ENCODE data around the gene MGAT5.

Gene MGAT5

GRCh38 chr2:134360745-134361487 is 107.0 kb downstream of the MGAT5 start:
- Histone ChIP-seq H2BK5ac (ENCODE audit: low read depth, low read length, poor library complexity, severe bottlenecking) (no peak overlapping the region), H3K4ac (ENCODE audit: low read depth in 1 of 2, low read length in 2 of 2) (no peak overlapping the region), H2BK12ac (ENCODE audit: low read length in 2 of 2) (no peak overlapping the region), H3K9me3 (ENCODE audit: control insufficient read depth, low read length) (no peaks in the 10 kb centered on the region), H3K4me2 (ENCODE audit: low read length, poor library complexity, severe bottlenecking) (no peak overlapping the region), H2AFZ (ENCODE audit: low read depth, low read length) (no peak overlapping the region), H3K4me3 (ENCODE audit: insufficient read depth in 1 of 2, low read depth in 1 of 2, low read length in 2 of 2) (no peak overlapping the region), H3K27ac (ENCODE audit: low read length, poor library complexity, severe bottlenecking) (no peak overlapping the region), H3K36me3 (ENCODE audit: control insufficient read depth in 1 of 2, insufficient read depth in 2 of 2, low read depth in 1 of 2, low read length in 2 of 2) (peaks cover 0 to 15% of the 10 kb centered on the region in 2 experiments), H4K8ac (ENCODE audit: low read length) (no peak overlapping the region), H3K14ac (ENCODE audit: low read length in 2 of 2) (no peak overlapping the region), H3K79me1 (replicated peaks; ENCODE audit: low read length, poor library complexity, severe bottlenecking) (peaks cover 3% of the 10 kb centered on the region), H2BK120ac (ENCODE audit: low read depth, low read length) (no peak overlapping the region), H2BK15ac (ENCODE audit: low read depth, poor library complexity, severe bottlenecking) (no peak overlapping the region), H3K27me3 (ENCODE audit: control insufficient read depth in 1 of 2, insufficient read depth in 1 of 2, low read length in 2 of 2) (no peaks in the 10 kb centered on the region), H4K91ac (ENCODE audit: low read length) (peak overlapping the region; percentile 43), H3K18ac (ENCODE audit: low read depth in 1 of 2, low read length in 2 of 2) (no peak overlapping the region), H3K4me1 (ENCODE audit: control insufficient read depth, insufficient read depth, low read depth, low read length) (peaks cover 7% of the 10 kb centered on the region), H2AK5ac (ENCODE audit: low read length, severe bottlenecking) (no peak overlapping the region), H3K9ac (ENCODE audit: low read length) (no peak overlapping the region), H3K23ac (ENCODE audit: low read length in 2 of 2) (no peak overlapping the region)
- no peak for DNase-seq
- WGBS, result 97% methylated on average over 10 of the region's 10 CpGs

GRCh38 chr2:134361648-134362047 is 107.8 kb downstream of the MGAT5 start:
- H2BK5ac ChIP-seq (ENCODE audit: low read depth, low read length, poor library complexity, severe bottlenecking), result no peak overlapping the region
- no peak overlapping the region for H3K14ac ChIP-seq (ENCODE audit: low read length in 2 of 2)
- H2AFZ ChIP-seq (ENCODE audit: low read depth, low read length), result no peak overlapping the region
- no peak overlapping the region for H2BK12ac ChIP-seq (ENCODE audit: low read length in 2 of 2)
- H4K8ac ChIP-seq (ENCODE audit: low read length), result no peak overlapping the region
- H3K9me3 ChIP-seq (ENCODE audit: control insufficient read depth, low read length), result no peaks in the 10 kb centered on the region
- DNase-seq, result no peak
- H3K4ac ChIP-seq (ENCODE audit: low read depth in 1 of 2, low read length in 2 of 2), result no peak overlapping the region
- peaks cover 0 to 15% of the 10 kb centered on the region in 2 experiments for H3K36me3 ChIP-seq (ENCODE audit: control insufficient read depth in 1 of 2, insufficient read depth in 2 of 2, low read depth in 1 of 2, low read length in 2 of 2)
- WGBS, result 100% methylated on average over 1 of the region's 1 CpG
- no peak overlapping the region for H2AK5ac ChIP-seq (ENCODE audit: low read length, severe bottlenecking)
- no peaks in the 10 kb centered on the region for H3K27me3 ChIP-seq (ENCODE audit: control insufficient read depth in 1 of 2, insufficient read depth in 1 of 2, low read length in 2 of 2)
- no peak overlapping the region for H3K9ac ChIP-seq (ENCODE audit: low read length)
- H3K18ac ChIP-seq (ENCODE audit: low read depth in 1 of 2, low read length in 2 of 2), result no peak overlapping the region
- H4K91ac ChIP-seq (ENCODE audit: low read length), result no peak overlapping the region
- H2BK15ac ChIP-seq (ENCODE audit: low read depth, poor library complexity, severe bottlenecking), result no peak overlapping the region
- H3K4me1 ChIP-seq (ENCODE audit: control insufficient read depth, insufficient read depth, low read depth, low read length), result peaks cover 7% of the 10 kb centered on the region
- H3K4me3 ChIP-seq (ENCODE audit: insufficient read depth in 1 of 2, low read depth in 1 of 2, low read length in 2 of 2), result no peak overlapping the region
- no peaks in the 10 kb centered on the region for H3K79me1 ChIP-seq (replicated peaks; ENCODE audit: low read length, poor library complexity, severe bottlenecking)
- no peak overlapping the region for H2BK120ac ChIP-seq (ENCODE audit: low read depth, low read length)
- H3K23ac ChIP-seq (ENCODE audit: low read length in 2 of 2), result no peak overlapping the region
- no peak overlapping the region for H3K4me2 ChIP-seq (ENCODE audit: low read length, poor library complexity, severe bottlenecking)
- no peak overlapping the region for H3K27ac ChIP-seq (ENCODE audit: low read length, poor library complexity, severe bottlenecking)

GRCh38 chr2:134362152-134362668 is 108.3 kb downstream of the MGAT5 start:
- Histone ChIP-seq H3K9me3 (ENCODE audit: control insufficient read depth, low read length) (no peaks in the 10 kb centered on the region), H2BK120ac (ENCODE audit: low read depth, low read length) (no peak overlapping the region), H3K36me3 (ENCODE audit: control insufficient read depth in 1 of 2, insufficient read depth in 2 of 2, low read depth in 1 of 2, low read length in 2 of 2) (peaks cover 0 to 15% of the 10 kb centered on the region in 2 experiments), H3K27ac (ENCODE audit: low read length, poor library complexity, severe bottlenecking) (no peak overlapping the region), H3K4me2 (ENCODE audit: low read length, poor library complexity, severe bottlenecking) (no peak overlapping the region), H3K79me1 (replicated peaks; ENCODE audit: low read length, poor library complexity, severe bottlenecking) (no peaks in the 10 kb centered on the region), H3K18ac (ENCODE audit: low read depth in 1 of 2, low read length in 2 of 2) (no peak overlapping the region), H2BK15ac (ENCODE audit: low read depth, poor library complexity, severe bottlenecking) (no peak overlapping the region), H2AK5ac (ENCODE audit: low read length, severe bottlenecking) (no peak overlapping the region), H2BK12ac (ENCODE audit: low read length in 2 of 2) (no peak overlapping the region), H3K27me3 (ENCODE audit: control insufficient read depth in 1 of 2, insufficient read depth in 1 of 2, low read length in 2 of 2) (no peaks in the 10 kb centered on the region), H3K4me3 (ENCODE audit: insufficient read depth in 1 of 2, low read depth in 1 of 2, low read length in 2 of 2) (no peak overlapping the region), H3K4me1 (ENCODE audit: control insufficient read depth, insufficient read depth, low read depth, low read length) (peaks cover 7% of the 10 kb centered on the region), H4K91ac (ENCODE audit: low read length) (no peak overlapping the region), H3K4ac (ENCODE audit: low read depth in 1 of 2, low read length in 2 of 2) (no peak overlapping the region), H2AFZ (ENCODE audit: low read depth, low read length) (no peak overlapping the region), H3K14ac (ENCODE audit: low read length in 2 of 2) (no peak overlapping the region), H4K8ac (ENCODE audit: low read length) (no peak overlapping the region), H3K23ac (ENCODE audit: low read length in 2 of 2) (no peak overlapping the region), H2BK5ac (ENCODE audit: low read depth, low read length, poor library complexity, severe bottlenecking) (no peak overlapping the region), H3K9ac (ENCODE audit: low read length) (no peak overlapping the region)
- WGBS, result 100% methylated on average over 1 of the region's 1 CpG
- DNase-seq, result no peak

- no peak overlapping the region for H3K4me3 ChIP-seq (ENCODE audit: insufficient read depth in 1 of 2, low read depth in 1 of 2, low read length in 2 of 2)
- no peak overlapping the region for H4K8ac ChIP-seq (ENCODE audit: low read length)
- no peak overlapping the region for H3K4ac ChIP-seq (ENCODE audit: low read depth in 1 of 2, low read length in 2 of 2)
- no peak overlapping the region for H2BK120ac ChIP-seq (ENCODE audit: low read depth, low read length)
- H2AK5ac ChIP-seq (ENCODE audit: low read length, severe bottlenecking), result no peak overlapping the region
- no peak overlapping the region for H2BK5ac ChIP-seq (ENCODE audit: low read depth, low read length, poor library complexity, severe bottlenecking)
- no peak overlapping the region for H3K23ac ChIP-seq (ENCODE audit: low read length in 2 of 2)
- H3K27ac ChIP-seq (ENCODE audit: low read length, poor library complexity, severe bottlenecking), result no peak overlapping the region
- no peak overlapping the region for H3K14ac ChIP-seq (ENCODE audit: low read length in 2 of 2)
- no CpG with 5 or more reads among the region's 1 CpG for WGBS
- no peak overlapping the region for H3K4me2 ChIP-seq (ENCODE audit: low read length, poor library complexity, severe bottlenecking)
- no peak overlapping the region for H2BK15ac ChIP-seq (ENCODE audit: low read depth, poor library complexity, severe bottlenecking)
- H2AFZ ChIP-seq (ENCODE audit: low read depth, low read length), result no peak overlapping the region
- no peaks in the 10 kb centered on the region for H3K27me3 ChIP-seq (ENCODE audit: control insufficient read depth in 1 of 2, insufficient read depth in 1 of 2, low read length in 2 of 2)
- H2BK12ac ChIP-seq (ENCODE audit: low read length in 2 of 2), result no peak overlapping the region
- no peaks in the 10 kb centered on the region for H3K79me1 ChIP-seq (replicated peaks; ENCODE audit: low read length, poor library complexity, severe bottlenecking)
- no peak overlapping the region for H3K18ac ChIP-seq (ENCODE audit: low read depth in 1 of 2, low read length in 2 of 2)
- no peak for DNase-seq
- no peaks in the 10 kb centered on the region for H3K9me3 ChIP-seq (ENCODE audit: control insufficient read depth, low read length)
- H4K91ac ChIP-seq (ENCODE audit: low read length), result no peak overlapping the region
- H3K9ac ChIP-seq (ENCODE audit: low read length), result no peak overlapping the region
- peaks cover 7% of the 10 kb centered on the region for H3K4me1 ChIP-seq (ENCODE audit: control insufficient read depth, insufficient read depth, low read depth, low read length)
- peaks cover 0 to 15% of the 10 kb centered on the region in 2 experiments for H3K36me3 ChIP-seq (ENCODE audit: control insufficient read depth in 1 of 2, insufficient read depth in 2 of 2, low read depth in 1 of 2, low read length in 2 of 2)
Measured at GRCh38 chr2:134362740-134363139, 108.9 kb downstream of the MGAT5 start.

Measured in mesenchymal stem cell (in vitro differentiated cells and primary cell).